GM20431 (cell line): ENCODE data around the gene RPL35.
"Not testable (repeated sequence)": the region's sequence is repeated elsewhere in the genome, so short reads cannot be mapped to it uniquely, and the experiment has no call there.

Source experiments
- in situ Hi-C: fragments of 300-500 bp; cut with MseI, MboI; formaldehyde crosslinking; loops from one replicate; pipeline ENCODE4 v1.15.0; 2020; ENCODE audit warnings: low sequenced_read_pairs; ENCODE audit not compliant: unreplicated experiment

Gene RPL35

GRCh38 chr9:124854161-124854560 lies 7.6 kb downstream of the RPL35 start:
- in situ Hi-C loops: no loop called here

- in situ Hi-C loops: no loop called here
Measured at GRCh38 chr9:124853605-124854143, 8.1 kb downstream of the RPL35 start.

GRCh38 chr9:124852829-124853531 lies 8.8 kb downstream of the RPL35 start, which contains the start of gene WDR38:
WDR38 (plus strand) TSS chr9:124853460; CDS start chr9:124853532, 72 bp downstream.
- in situ Hi-C loops: no loop called here

GRCh38 chr9:124852121-124852828 lies 9.5 kb downstream of the RPL35 start:
- in situ Hi-C loops: no loop called here

GRCh38 chr9:124849801-124850200 lies 12.0 kb downstream of the RPL35 start:
- in situ Hi-C loops: no loop called here

- in situ Hi-C loops: no loop called here
Measured at GRCh38 chr9:124846969-124847368, 14.8 kb downstream of the RPL35 start.

GRCh38 chr9:124846467-124846866 lies 15.3 kb downstream of the RPL35 start:
- in situ Hi-C loops: not testable (repeated sequence)

GRCh38 chr9:124844291-124844690 lies 17.5 kb downstream of the RPL35 start:
- in situ Hi-C loops: no loop called here

- in situ Hi-C loops: no loop called here
Measured at GRCh38 chr9:124843456-124844034, 18.2 kb downstream of the RPL35 start.

GRCh38 chr9:124841075-124841821 lies 20.5 kb downstream of the RPL35 start:
- in situ Hi-C loops: no loop called here

- in situ Hi-C loops: no loop called here
Measured at GRCh38 chr9:124840300-124840833, 21.4 kb downstream of the RPL35 start.

- in situ Hi-C loops: no loop called here
Measured at GRCh38 chr9:124839612-124840299, 22.0 kb downstream of the RPL35 start.

- in situ Hi-C loops: not testable (repeated sequence)
Measured at GRCh38 chr9:124838567-124839275, 23.0 kb downstream of the RPL35 start.

GRCh38 chr9:124838132-124838531 lies 23.6 kb downstream of the RPL35 start:
- in situ Hi-C loops: not testable (repeated sequence)

- in situ Hi-C loops: no loop called here
Measured at GRCh38 chr9:124835026-124835557, 26.7 kb downstream of the RPL35 start.

- in situ Hi-C loops: no loop called here
Measured at GRCh38 chr9:124834591-124834990, 27.2 kb downstream of the RPL35 start.

GRCh38 chr9:124831642-124832364 lies 30.0 kb downstream of the RPL35 start:
- in situ Hi-C loops: no loop called here

- in situ Hi-C loops: no loop called here
Measured at GRCh38 chr9:124830593-124830992, 31.2 kb downstream of the RPL35 start.
